ENCODE measurements around the gene ZNF492.
A peak's percentile ranks its signal among the peaks of the same experiment; 100 is the strongest.
"Not testable (repeated sequence)": the region's sequence is repeated elsewhere in the genome, so short reads cannot be mapped to it uniquely, and the experiment has no call there.

ZNF492 gene

GRCh38 chr19:22633706-22634449 lies at the start of gene ZNF492:
Gene ZNF492 (plus strand): TSS chr19:22634324. CDS start chr19:22653400, 19,076 bp downstream.
- H3K36me3 ChIP-seq (ENCODE audit: control insufficient read depth, insufficient read depth, low read length); H3K4me3 ChIP-seq (ENCODE audit: low read depth, low read length); H3K9ac ChIP-seq (ENCODE audit: low read depth, low read length); H3K27ac ChIP-seq (ENCODE audit: low read depth, low read length); H3K4me1 ChIP-seq (ENCODE audit: control insufficient read depth, insufficient read depth, low read length); H3K27me3 ChIP-seq (ENCODE audit: control insufficient read depth, insufficient read depth, low read length): not testable (repeated sequence)
- H3K9me3 ChIP-seq (ENCODE audit: control insufficient read depth, insufficient read depth, low read length), result peaks cover 74% of the 10 kb centered on the region

GRCh38 chr19:22595422-22595821 lies 38.7 kb upstream of the ZNF492 start:
- no peak overlapping the region for H3K4me3 ChIP-seq (ENCODE audit: low read depth, low read length)
- H3K9ac ChIP-seq (ENCODE audit: low read depth, low read length), result no peak overlapping the region
- H3K27ac ChIP-seq (ENCODE audit: low read depth, low read length), result no peak overlapping the region
- no peaks in the 10 kb centered on the region for H3K27me3 ChIP-seq (ENCODE audit: control insufficient read depth, insufficient read depth, low read length)
- no peaks in the 10 kb centered on the region for H3K36me3 ChIP-seq (ENCODE audit: control insufficient read depth, insufficient read depth, low read length)
- H3K9me3 ChIP-seq (ENCODE audit: control insufficient read depth, insufficient read depth, low read length), result peaks cover 93% of the 10 kb centered on the region
- H3K4me1 ChIP-seq (ENCODE audit: control insufficient read depth, insufficient read depth, low read length), result no peaks in the 10 kb centered on the region

GRCh38 chr19:22595918-22596341 lies 38.2 kb upstream of the ZNF492 start:
- Histone ChIP-seq H3K9me3 (ENCODE audit: control insufficient read depth, insufficient read depth, low read length) (peaks cover 94% of the 10 kb centered on the region), H3K4me1 (ENCODE audit: control insufficient read depth, insufficient read depth, low read length) (no peaks in the 10 kb centered on the region), H3K4me3 (ENCODE audit: low read depth, low read length) (no peak overlapping the region), H3K36me3 (ENCODE audit: control insufficient read depth, insufficient read depth, low read length) (no peaks in the 10 kb centered on the region), H3K27ac (ENCODE audit: low read depth, low read length) (no peak overlapping the region), H3K27me3 (ENCODE audit: control insufficient read depth, insufficient read depth, low read length) (no peaks in the 10 kb centered on the region), H3K9ac (ENCODE audit: low read depth, low read length) (no peak overlapping the region)

GRCh38 chr19:22600690-22601648 lies 33.2 kb upstream of the ZNF492 start:
- Histone ChIP-seq H3K9ac (ENCODE audit: low read depth, low read length) (no peak overlapping the region), H3K9me3 (ENCODE audit: control insufficient read depth, insufficient read depth, low read length) (peaks cover 94% of the 10 kb centered on the region), H3K27me3 (ENCODE audit: control insufficient read depth, insufficient read depth, low read length) (no peaks in the 10 kb centered on the region), H3K4me1 (ENCODE audit: control insufficient read depth, insufficient read depth, low read length) (no peaks in the 10 kb centered on the region), H3K36me3 (ENCODE audit: control insufficient read depth, insufficient read depth, low read length) (no peaks in the 10 kb centered on the region), H3K27ac (ENCODE audit: low read depth, low read length) (no peak overlapping the region), H3K4me3 (ENCODE audit: low read depth, low read length) (no peak overlapping the region)

GRCh38 chr19:22601906-22602630 lies 32.1 kb upstream of the ZNF492 start:
- Histone ChIP-seq H3K9ac (ENCODE audit: low read depth, low read length) (no peak overlapping the region), H3K4me1 (ENCODE audit: control insufficient read depth, insufficient read depth, low read length) (no peaks in the 10 kb centered on the region), H3K27ac (ENCODE audit: low read depth, low read length) (no peak overlapping the region), H3K4me3 (ENCODE audit: low read depth, low read length) (no peak overlapping the region), H3K27me3 (ENCODE audit: control insufficient read depth, insufficient read depth, low read length) (no peaks in the 10 kb centered on the region), H3K9me3 (ENCODE audit: control insufficient read depth, insufficient read depth, low read length) (peaks cover 94% of the 10 kb centered on the region), H3K36me3 (ENCODE audit: control insufficient read depth, insufficient read depth, low read length) (no peaks in the 10 kb centered on the region)

GRCh38 chr19:22602631-22603272 lies 31.4 kb upstream of the ZNF492 start:
- Histone ChIP-seq H3K27me3 (ENCODE audit: control insufficient read depth, insufficient read depth, low read length) (no peaks in the 10 kb centered on the region), H3K9ac (ENCODE audit: low read depth, low read length) (no peak overlapping the region), H3K36me3 (ENCODE audit: control insufficient read depth, insufficient read depth, low read length) (no peaks in the 10 kb centered on the region), H3K27ac (ENCODE audit: low read depth, low read length) (no peak overlapping the region), H3K9me3 (ENCODE audit: control insufficient read depth, insufficient read depth, low read length) (peaks cover 94% of the 10 kb centered on the region), H3K4me1 (ENCODE audit: control insufficient read depth, insufficient read depth, low read length) (no peaks in the 10 kb centered on the region), H3K4me3 (ENCODE audit: low read depth, low read length) (no peak overlapping the region)

- Histone ChIP-seq H3K9me3 (ENCODE audit: control insufficient read depth, insufficient read depth, low read length) (peaks cover 95% of the 10 kb centered on the region), H3K4me1 (ENCODE audit: control insufficient read depth, insufficient read depth, low read length) (no peaks in the 10 kb centered on the region), H3K9ac (ENCODE audit: low read depth, low read length) (no peak overlapping the region), H3K4me3 (ENCODE audit: low read depth, low read length) (no peak overlapping the region), H3K36me3 (ENCODE audit: control insufficient read depth, insufficient read depth, low read length) (no peaks in the 10 kb centered on the region), H3K27me3 (ENCODE audit: control insufficient read depth, insufficient read depth, low read length) (no peaks in the 10 kb centered on the region), H3K27ac (ENCODE audit: low read depth, low read length) (no peak overlapping the region)
These were observed 30.3 kb upstream of the ZNF492 start for GRCh38 chr19:22603518-22604440.

- H3K27ac ChIP-seq (ENCODE audit: low read depth, low read length), result no peak overlapping the region
- no peaks in the 10 kb centered on the region for H3K36me3 ChIP-seq (ENCODE audit: control insufficient read depth, insufficient read depth, low read length)
- H3K27me3 ChIP-seq (ENCODE audit: control insufficient read depth, insufficient read depth, low read length), result no peaks in the 10 kb centered on the region
- 0 out of 2 replicates have a peak overlapping the region, but pooled peaks have one; percentile 17 for H3K4me3 ChIP-seq (ENCODE audit: low read depth, low read length)
- H3K9ac ChIP-seq (ENCODE audit: low read depth, low read length), result no peak overlapping the region
- no peaks in the 10 kb centered on the region for H3K4me1 ChIP-seq (ENCODE audit: control insufficient read depth, insufficient read depth, low read length)
- H3K9me3 ChIP-seq (ENCODE audit: control insufficient read depth, insufficient read depth, low read length), result peaks cover 96% of the 10 kb centered on the region
These were observed 29.4 kb upstream of the ZNF492 start for GRCh38 chr19:22604571-22605274.

- H3K36me3 ChIP-seq (ENCODE audit: control insufficient read depth, insufficient read depth, low read length), result no peaks in the 10 kb centered on the region
- H3K27me3 ChIP-seq (ENCODE audit: control insufficient read depth, insufficient read depth, low read length), result no peaks in the 10 kb centered on the region
- H3K4me3 ChIP-seq (ENCODE audit: low read depth, low read length), result no peak overlapping the region
- no peaks in the 10 kb centered on the region for H3K4me1 ChIP-seq (ENCODE audit: control insufficient read depth, insufficient read depth, low read length)
- peaks cover 96% of the 10 kb centered on the region for H3K9me3 ChIP-seq (ENCODE audit: control insufficient read depth, insufficient read depth, low read length)
- H3K27ac ChIP-seq (ENCODE audit: low read depth, low read length), result no peak overlapping the region
- no peak overlapping the region for H3K9ac ChIP-seq (ENCODE audit: low read depth, low read length)
These were observed 28.6 kb upstream of the ZNF492 start for GRCh38 chr19:22605275-22606211.
